HepG2 (cell line): ENCODE measurements around the gene WDR76. TPM values are rescaled to one million over a fixed set of nuclear protein-coding genes. Genes with fewer than 3 reads are reported as not detected.

Experiments
- ATAC-seq: fragments of 200-7000 bp; cut with Tn5 transposase; 3 replicates; pipeline ENCODE4 v1.9.1; 2020; ENCODE audit warnings: mild to moderate bottlenecking, moderate library complexity
- BruUV-seq: library from RNA; stranded (reverse); fragments of 400-500 nt; replicated peaks from 2 replicates; lab custom pipeline; 2021; lab: Mats Ljungman, UMichigan
- CTCF ChIA-PET: fragments of 300-600 bp; formaldehyde crosslinking; extraction: SDS; loops from one replicate; lab custom pipeline; 2021; ENCODE audit warnings: low total read pairs, inconsistent platforms, low intra/inter-chr PET ratio; lab: Yijun Ruan, JAX
- POLR2A ChIA-PET: fragments of 350-600 bp; sonication (Branson Sonifier 250); formaldehyde crosslinking; loops from one replicate; lab custom pipeline; 2020; ENCODE audit warnings: antibody characterized with exemption, inconsistent platforms; lab: Yijun Ruan, JAX
- DNase-seq: peaks from one replicate; pipeline ENCODE4 v3.0.0-alpha.2; 2015; ENCODE audit warnings: low spot score
- FAIRE-seq: peaks from 3 replicates; lab custom pipeline; 2011; peaks lifted over from hg19 to GRCh38; lab: Jason Lieb, UNC
- H2AFZ ChIP-seq: one replicate; pipeline ENCODE4 v1.6.1; 2011; ENCODE audit warnings: low read length, inconsistent platforms
- H3K27ac ChIP-seq: fragments of 300-600 bp; 3 replicates; pipeline ENCODE4 v1.8.0; 2011; ENCODE audit warnings: mixed run types, mild to moderate bottlenecking, mixed read lengths, low read length, inconsistent platforms; ENCODE audit not compliant: insufficient read depth; ENCODE audit errors: extremely low read length
- H3K27me3 ChIP-seq, 2 experiments: fragments of 200-600 bp in 1 of 2; 2 replicates in 1 of 2; 3 replicates in 1 of 2; pipeline versions ENCODE4 v1.6.0 to v1.8.0; 2011; ENCODE audit warnings: low read length in 2 of 2, mild to moderate bottlenecking in 2 of 2, moderate library complexity in 2 of 2, inconsistent platforms in 1 of 2; ENCODE audit not compliant: insufficient read depth in 2 of 2, control insufficient read depth in 1 of 2
- H3K36me3 ChIP-seq, 2 experiments: fragments of 200-600 bp in 1 of 2; replicated peaks in 1 of 2; 2 replicates in 1 of 2; 3 replicates in 1 of 2; pipeline versions ENCODE4 v1.5.1 to v1.8.0; 2011; ENCODE audit warnings: low read length in 2 of 2, inconsistent platforms in 1 of 2; ENCODE audit not compliant: insufficient read depth in 2 of 2, control insufficient read depth in 1 of 2
- H3K4me1 ChIP-seq: 2 replicates; pipeline ENCODE4 v1.5.1; 2012; ENCODE audit warnings: low read length, inconsistent platforms; ENCODE audit not compliant: insufficient read depth
- H3K4me2 ChIP-seq: 2 replicates; pipeline ENCODE4 v1.6.0; 2011; ENCODE audit warnings: low read depth, low read length, inconsistent platforms
- H3K4me3 ChIP-seq, 3 experiments: fragments of 200-600 bp in 1 of 3; sonication (generic), shearing (Covaris generic) in 1 of 3; replicated peaks in 1 of 3; 2 replicates each; pipeline ENCODE4 v1.5.1; 2011 to 2016; ENCODE audit warnings: low read length in 3 of 3, inconsistent platforms in 2 of 3, low read depth in 2 of 3, mild to moderate bottlenecking in 2 of 3, control low read depth in 1 of 3, mixed read lengths in 1 of 3; ENCODE audit not compliant: insufficient read depth in 1 of 3
- H3K79me2 ChIP-seq: one replicate; pipeline ENCODE4 v1.6.1; 2011; ENCODE audit warnings: low read length, inconsistent platforms; ENCODE audit not compliant: insufficient read depth
- H3K9ac ChIP-seq: 2 replicates; pipeline ENCODE4 v1.6.0; 2011; ENCODE audit warnings: mild to moderate bottlenecking, low read depth, low read length, inconsistent platforms; ENCODE audit not compliant: insufficient read depth
- H3K9me3 ChIP-seq: 2 replicates; pipeline ENCODE4 v1.5.1; 2012; ENCODE audit warnings: mild to moderate bottlenecking, low read length
- H4K20me1 ChIP-seq: 2 replicates; pipeline ENCODE4 v1.6.0; 2011; ENCODE audit warnings: inconsistent platforms, mild to moderate bottlenecking, low read length, moderate library complexity; ENCODE audit not compliant: insufficient read depth
- ATF7 ChIP-seq, 2 experiments: fragments of 450-650 bp in 1 of 2; sonication (generic) in 1 of 2; formaldehyde crosslinking in 1 of 2; IDR thresholded peaks; 2 replicates each; pipeline versions ENCODE4 v1.4.0 to v1.6.1; 2016 to 2020; ENCODE audit warnings: antibody characterized with exemption in 1 of 2, mild to moderate bottlenecking in 1 of 2, missing genetic modification reagents in 1 of 2
- ATRX ChIP-seq: sonication (generic); formaldehyde crosslinking; IDR thresholded peaks from 2 replicates; pipeline ENCODE4 v1.4.0; 2020; ENCODE audit warnings: missing genetic modification reagents, borderline replicate concordance
- MIER2 ChIP-seq: IDR thresholded peaks from 2 replicates; pipeline ENCODE4 v1.6.1; 2016; ENCODE audit warnings: missing biosample characterization, missing genetic modification reagents
- POLR2A ChIP-seq, 2 experiments: IDR thresholded peaks; 2 replicates each; pipeline ENCODE4 v1.6.1; 2011; ENCODE audit warnings: low read depth in 2 of 2, low read length in 2 of 2, mild to moderate bottlenecking in 1 of 2, moderate library complexity in 1 of 2; ENCODE audit not compliant: insufficient read depth in 1 of 2
- POLR2G ChIP-seq: fragments of 200-400 bp; formaldehyde crosslinking; IDR thresholded peaks from 2 replicates; pipeline ENCODE4 v1.6.1; 2018; ENCODE audit warnings: mild to moderate bottlenecking, low read depth, low read length, moderate library complexity
- ZNF776 ChIP-seq: sonication (generic); formaldehyde crosslinking; IDR thresholded peaks from 2 replicates; pipeline ENCODE4 v1.4.0; 2020; ENCODE audit warnings: mild to moderate bottlenecking, missing genetic modification reagents
- WGBS: methylation state at CpG from one replicate; pipeline ENCODE4 v1.1.6; 2017; ENCODE audit warnings: low lambda C conversion rate; 5-methylcytosine and 5-hydroxymethylcytosine counted together
- in situ Hi-C: cut with HindIII; loops from 2 replicates; pipeline ENCODE4 v1.10.0; 2017; ENCODE audit warnings: low pct_unique_long_range_greater_than_20kb; ENCODE audit not compliant: extremely low pct_ligation_motif_present
- intact Hi-C: fragments of 100-400 bp; cut with micrococcal nuclease; formaldehyde crosslinking; loops from one replicate; pipeline ENCODE4 v1.10.0; 2022; ENCODE audit not compliant: unreplicated experiment
- polyA plus RNA-seq, 8 experiments: library from polyadenylated mRNA; depleted of rRNA in 3 of 8; stranded (reverse) in 7 of 8; unstranded in 1 of 8; fragments of >200 nt; fragmentation: Illumina TruSeq in 4 of 8; extraction: Trizol in 4 of 8; gene quantifications; 2 replicates each; pipeline versions ENCODE4 v1.2.1 to v1.2.3, GENCODE V29; 2011 to 2016; ENCODE audit warnings: low read depth in 4 of 8, missing spikeins in 1 of 8, mixed read lengths in 1 of 8; ENCODE audit not compliant: insufficient read depth in 1 of 8
- total RNA-seq, 5 experiments: library from RNA; depleted of rRNA; stranded (reverse); fragments of >200 nt; fragmentation: Illumina TruSeq; extraction: Trizol; gene quantifications; 2 replicates each; pipeline ENCODE4 v1.2.3, GENCODE V29; 2016; ENCODE audit warnings: low read depth in 1 of 5
- TF ChIP-seq, protein P1 (sequence below), 2 experiments: IDR thresholded peaks; 2 replicates each; pipeline ENCODE4 v1.6.1; 2011 to 2012; ENCODE audit warnings: low read length in 2 of 2, borderline replicate concordance in 1 of 2, low read depth in 1 of 2, mild to moderate bottlenecking in 1 of 2, moderate library complexity in 1 of 2
- TF ChIP-seq, protein P2 (sequence below): sonication (generic); formaldehyde crosslinking; IDR thresholded peaks from 2 replicates; pipeline ENCODE4 v1.4.0; 2020; ENCODE audit warnings: low read depth, mild to moderate bottlenecking, missing genetic modification reagents

WDR76 gene
- total and polyA plus RNA-seq, 2 of the 13 experiments (the other 11 are each of a cell fraction or from before 2014, with no cell fraction given) = 1.1 to 9.7 TPM

DNA sequence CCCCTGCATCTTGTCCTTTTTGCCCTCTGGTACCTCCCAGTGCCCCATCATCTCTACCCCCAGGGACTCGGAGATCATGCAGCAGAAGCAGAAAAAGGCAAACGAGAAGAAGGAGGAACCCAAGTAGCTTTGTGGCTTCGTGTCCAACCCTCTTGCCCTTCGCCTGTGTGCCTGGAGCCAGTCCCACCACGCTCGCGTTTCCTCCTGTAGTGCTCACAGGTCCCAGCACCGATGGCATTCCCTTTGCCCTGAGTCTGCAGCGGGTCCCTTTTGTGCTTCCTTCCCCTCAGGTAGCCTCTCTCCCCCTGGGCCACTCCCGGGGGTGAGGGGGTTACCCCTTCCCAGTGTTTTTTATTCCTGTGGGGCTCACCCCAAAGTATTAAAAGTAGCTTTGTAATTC is 33.2 kb upstream of the WDR76 start (continued):
- TF ChIP-seq POLR2A (IDR thresholded peaks at IDR 0.05; ENCODE audit: insufficient read depth in 1 of 2, low read depth in 2 of 2, low read length in 2 of 2) = 0 out of 4 replicates have a peak, but pooled peaks of 1 of the 2 experiments have one; percentile 15
- no peak for TF ChIP-seq ZNF776 (CRISPR knock-in tag)

DNA sequence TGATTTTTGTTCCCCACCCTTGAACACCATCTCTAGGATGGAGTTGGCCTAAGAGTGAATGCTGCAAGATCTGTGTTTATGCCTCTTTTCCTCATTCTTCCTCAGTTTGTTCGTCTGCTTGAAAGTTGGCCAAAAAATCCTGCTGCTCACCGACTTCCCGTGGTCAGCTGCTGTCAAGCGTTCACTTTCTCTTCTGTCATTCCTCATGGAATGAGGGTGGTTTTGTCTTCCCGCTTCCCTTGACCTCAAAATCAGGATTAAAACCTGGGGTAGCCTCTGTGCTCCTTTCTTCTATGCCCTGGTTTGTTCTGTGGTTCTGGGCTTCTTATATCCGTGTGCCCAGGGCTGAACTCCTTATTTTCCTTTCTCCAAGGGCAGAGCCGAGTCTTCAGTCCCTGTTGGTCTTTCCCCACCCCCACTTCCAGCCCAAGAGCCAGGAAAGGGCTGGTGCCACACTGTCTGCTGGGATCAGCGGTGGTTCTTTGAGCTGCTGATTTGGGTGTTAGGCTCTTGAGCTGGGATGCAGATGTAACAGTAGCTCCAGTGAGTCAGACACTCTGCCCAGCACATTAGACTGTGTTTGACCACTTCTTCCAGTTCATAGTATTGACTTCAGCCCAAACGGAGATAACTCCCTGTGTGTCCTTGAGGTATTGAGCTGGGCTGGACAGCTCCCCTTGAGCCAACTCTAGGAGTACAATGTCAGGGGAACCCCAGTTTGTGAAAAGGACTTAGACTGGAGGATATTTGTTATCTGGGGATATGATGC is 32.3 kb upstream of the WDR76 start:
- TF ChIP-seq MIER2 (CRISPR knock-in tag) (peak; percentile 68; the same call in 1 of the 2 replicates), ATF7 (IDR thresholded peaks at IDR 0.05) (no peak), ATF7 (CRISPR knock-in tag; IDR thresholded peaks at IDR 0.05) (no peak), POLR2G (0 out of 2 replicates have a peak, but pooled peaks have one; percentile 8), ATRX (CRISPR knock-in tag) (no peak), POLR2A (IDR thresholded peaks at IDR 0.05; ENCODE audit: insufficient read depth in 1 of 2, low read depth in 2 of 2, low read length in 2 of 2) (peak in 1 of 2 experiments; percentile 51; a peak in 2 of 4 replicates)
- TF ChIP-seq, protein P1, sequence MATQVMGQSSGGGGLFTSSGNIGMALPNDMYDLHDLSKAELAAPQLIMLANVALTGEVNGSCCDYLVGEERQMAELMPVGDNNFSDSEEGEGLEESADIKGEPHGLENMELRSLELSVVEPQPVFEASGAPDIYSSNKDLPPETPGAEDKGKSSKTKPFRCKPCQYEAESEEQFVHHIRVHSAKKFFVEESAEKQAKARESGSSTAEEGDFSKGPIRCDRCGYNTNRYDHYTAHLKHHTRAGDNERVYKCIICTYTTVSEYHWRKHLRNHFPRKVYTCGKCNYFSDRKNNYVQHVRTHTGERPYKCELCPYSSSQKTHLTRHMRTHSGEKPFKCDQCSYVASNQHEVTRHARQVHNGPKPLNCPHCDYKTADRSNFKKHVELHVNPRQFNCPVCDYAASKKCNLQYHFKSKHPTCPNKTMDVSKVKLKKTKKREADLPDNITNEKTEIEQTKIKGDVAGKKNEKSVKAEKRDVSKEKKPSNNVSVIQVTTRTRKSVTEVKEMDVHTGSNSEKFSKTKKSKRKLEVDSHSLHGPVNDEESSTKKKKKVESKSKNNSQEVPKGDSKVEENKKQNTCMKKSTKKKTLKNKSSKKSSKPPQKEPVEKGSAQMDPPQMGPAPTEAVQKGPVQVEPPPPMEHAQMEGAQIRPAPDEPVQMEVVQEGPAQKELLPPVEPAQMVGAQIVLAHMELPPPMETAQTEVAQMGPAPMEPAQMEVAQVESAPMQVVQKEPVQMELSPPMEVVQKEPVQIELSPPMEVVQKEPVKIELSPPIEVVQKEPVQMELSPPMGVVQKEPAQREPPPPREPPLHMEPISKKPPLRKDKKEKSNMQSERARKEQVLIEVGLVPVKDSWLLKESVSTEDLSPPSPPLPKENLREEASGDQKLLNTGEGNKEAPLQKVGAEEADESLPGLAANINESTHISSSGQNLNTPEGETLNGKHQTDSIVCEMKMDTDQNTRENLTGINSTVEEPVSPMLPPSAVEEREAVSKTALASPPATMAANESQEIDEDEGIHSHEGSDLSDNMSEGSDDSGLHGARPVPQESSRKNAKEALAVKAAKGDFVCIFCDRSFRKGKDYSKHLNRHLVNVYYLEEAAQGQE (IDR thresholded peaks at IDR 0.05; ENCODE audit: borderline replicate concordance in 1 of 2, low read depth in 1 of 2, low read length in 2 of 2) = peak; percentile 1 to 83
- TF ChIP-seq, protein P2, sequence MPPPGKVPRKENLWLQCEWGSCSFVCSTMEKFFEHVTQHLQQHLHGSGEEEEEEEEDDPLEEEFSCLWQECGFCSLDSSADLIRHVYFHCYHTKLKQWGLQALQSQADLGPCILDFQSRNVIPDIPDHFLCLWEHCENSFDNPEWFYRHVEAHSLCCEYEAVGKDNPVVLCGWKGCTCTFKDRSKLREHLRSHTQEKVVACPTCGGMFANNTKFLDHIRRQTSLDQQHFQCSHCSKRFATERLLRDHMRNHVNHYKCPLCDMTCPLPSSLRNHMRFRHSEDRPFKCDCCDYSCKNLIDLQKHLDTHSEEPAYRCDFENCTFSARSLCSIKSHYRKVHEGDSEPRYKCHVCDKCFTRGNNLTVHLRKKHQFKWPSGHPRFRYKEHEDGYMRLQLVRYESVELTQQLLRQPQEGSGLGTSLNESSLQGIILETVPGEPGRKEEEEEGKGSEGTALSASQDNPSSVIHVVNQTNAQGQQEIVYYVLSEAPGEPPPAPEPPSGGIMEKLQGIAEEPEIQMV (CRISPR knock-in tag) = no peak
- no peak overlapping the region for H2AFZ ChIP-seq
- peak overlapping the region; percentile 10; the same call in 1 of the 2 replicates for H3K9ac ChIP-seq
- WGBS = 93% methylated on average over 9 of the region's 9 CpGs
- peak overlapping the region; percentile 33; the same call in 1 of the 2 replicates for H3K4me2 ChIP-seq
- peaks cover 8 to 35% of the 10 kb centered on the region in 2 experiments for H3K36me3 ChIP-seq
- ATAC-seq = no peak
- H3K4me1 ChIP-seq = peaks cover 60% of the 10 kb centered on the region
- no peaks in the 10 kb centered on the region; a peak in 1 of 5 replicates for H3K27me3 ChIP-seq
- no peak for DNase-seq
- ChIA-PET POLR2A (interaction anchor here (1.3 to 5.2 kb wide), 2 partner anchors 18 to 30 kb away, joined by 5 to 34 read pairs; partner anchors contain the start of genes ELL3 and MFAP1), CTCF (no interaction called here)
- peaks cover 26% of the 10 kb centered on the region for H3K79me2 ChIP-seq
- peak overlapping the region; percentile 23 for H3K27ac ChIP-seq
- peaks cover 28% of the 10 kb centered on the region for H4K20me1 ChIP-seq
- BruUV-seq = no TSS peak
- no peak for FAIRE-seq
- in situ Hi-C loops = no loop called here
- H3K4me3 ChIP-seq = 0 out of 6 replicates have a peak overlapping the region, but pooled peaks of 1 of the 3 experiments have one; percentile 2
- H3K9me3 ChIP-seq = no peaks in the 10 kb centered on the region
- intact Hi-C loops = no loop called here
